Measurements from ENCODE around the gene HPSE2.

DNA sequence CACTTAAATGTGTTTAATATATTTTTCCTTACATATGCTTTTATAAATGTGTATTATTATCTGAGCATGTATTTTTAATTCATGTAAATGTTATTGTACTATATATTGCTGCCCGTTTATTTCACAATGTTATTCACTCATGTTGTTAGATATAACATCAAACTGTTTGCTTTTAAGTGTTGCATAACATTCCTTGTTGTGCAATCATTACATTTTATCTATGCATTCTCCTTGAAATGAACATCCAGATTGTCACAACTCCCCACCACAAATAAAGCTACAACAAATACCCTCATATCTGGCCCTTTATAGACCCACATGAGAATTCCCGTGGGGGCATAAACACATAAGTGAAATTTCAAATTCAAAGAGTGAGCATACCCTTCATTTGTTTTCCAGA lies 264.2 kb downstream of the HPSE2 start:
- TF ChIP-seq POLR2A (IDR thresholded peaks at IDR 0.05) (no peak), POLR2AphosphoS5 (IDR thresholded peaks at IDR 0.05) (no peak)
- TF ChIP-seq, protein P1, sequence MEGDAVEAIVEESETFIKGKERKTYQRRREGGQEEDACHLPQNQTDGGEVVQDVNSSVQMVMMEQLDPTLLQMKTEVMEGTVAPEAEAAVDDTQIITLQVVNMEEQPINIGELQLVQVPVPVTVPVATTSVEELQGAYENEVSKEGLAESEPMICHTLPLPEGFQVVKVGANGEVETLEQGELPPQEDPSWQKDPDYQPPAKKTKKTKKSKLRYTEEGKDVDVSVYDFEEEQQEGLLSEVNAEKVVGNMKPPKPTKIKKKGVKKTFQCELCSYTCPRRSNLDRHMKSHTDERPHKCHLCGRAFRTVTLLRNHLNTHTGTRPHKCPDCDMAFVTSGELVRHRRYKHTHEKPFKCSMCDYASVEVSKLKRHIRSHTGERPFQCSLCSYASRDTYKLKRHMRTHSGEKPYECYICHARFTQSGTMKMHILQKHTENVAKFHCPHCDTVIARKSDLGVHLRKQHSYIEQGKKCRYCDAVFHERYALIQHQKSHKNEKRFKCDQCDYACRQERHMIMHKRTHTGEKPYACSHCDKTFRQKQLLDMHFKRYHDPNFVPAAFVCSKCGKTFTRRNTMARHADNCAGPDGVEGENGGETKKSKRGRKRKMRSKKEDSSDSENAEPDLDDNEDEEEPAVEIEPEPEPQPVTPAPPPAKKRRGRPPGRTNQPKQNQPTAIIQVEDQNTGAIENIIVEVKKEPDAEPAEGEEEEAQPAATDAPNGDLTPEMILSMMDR (IDR thresholded peaks at IDR 0.05): no peak
